Measurements from ENCODE around the gene SORCS2.

The SORCS2 gene

DNA sequence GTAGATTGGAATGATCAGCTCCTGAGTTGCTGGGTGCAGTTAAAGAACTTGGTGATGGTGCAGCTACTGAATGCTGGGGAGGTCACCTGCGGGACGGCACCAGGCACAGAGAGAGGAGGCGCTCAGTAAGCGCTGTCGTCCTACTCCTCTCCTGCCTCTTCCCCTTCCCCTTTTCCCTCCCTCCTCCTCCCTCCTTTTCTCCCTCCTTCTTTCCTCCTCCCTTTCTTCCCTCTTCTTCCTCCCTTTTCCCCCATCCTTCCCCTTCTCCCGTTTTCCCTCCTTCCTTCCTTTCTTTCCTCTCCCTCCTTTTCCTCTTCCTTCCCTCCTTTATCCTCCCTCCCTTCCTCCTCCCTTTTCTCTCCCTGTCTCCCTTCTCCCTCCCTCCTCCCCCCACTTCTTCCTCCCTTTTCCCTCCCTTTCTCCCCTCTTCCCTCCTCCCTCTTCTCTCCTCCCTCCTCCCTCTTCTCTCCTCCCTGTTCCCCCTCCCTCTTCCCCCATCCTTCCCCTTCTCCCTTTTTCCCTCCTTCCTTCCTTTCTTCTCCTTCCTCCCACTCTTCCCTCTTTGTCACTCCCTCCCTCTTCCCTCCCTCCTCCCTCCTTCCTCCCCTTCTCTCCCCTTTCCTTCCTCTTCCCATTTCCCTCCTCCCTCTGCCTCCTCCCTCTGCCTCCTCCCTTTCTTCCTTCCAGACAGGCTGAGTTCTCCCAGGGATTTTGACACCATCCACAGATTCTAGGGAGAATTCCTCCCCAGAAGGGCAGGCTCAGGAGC lies 330.3 kb downstream of the SORCS2 start:
- DNase-seq: no peak

DNA sequence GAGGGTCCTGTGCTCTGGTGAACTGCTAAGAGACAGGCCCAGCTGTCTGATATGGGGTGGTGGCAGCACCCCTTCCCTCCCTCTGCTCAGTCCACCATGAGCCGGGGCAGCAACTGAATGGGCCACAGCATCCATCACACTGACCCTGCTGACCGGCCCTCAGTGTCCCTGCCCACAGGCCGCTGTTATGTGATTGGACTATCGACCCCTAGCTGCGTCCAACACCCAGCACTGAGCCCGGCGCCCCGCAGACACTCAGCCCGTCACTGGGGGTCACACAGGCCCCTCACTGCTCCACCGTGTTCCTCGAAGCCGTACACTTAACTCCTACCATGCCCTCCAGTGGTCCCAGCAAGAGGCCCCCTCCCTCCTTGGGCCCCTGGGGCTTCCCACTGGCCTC lies 331.2 kb downstream of the SORCS2 start:
- no peak for DNase-seq

GRCh38 chr4:7524064-7524682 lies 331.8 kb downstream of the SORCS2 start:
- no peak for DNase-seq

DNA sequence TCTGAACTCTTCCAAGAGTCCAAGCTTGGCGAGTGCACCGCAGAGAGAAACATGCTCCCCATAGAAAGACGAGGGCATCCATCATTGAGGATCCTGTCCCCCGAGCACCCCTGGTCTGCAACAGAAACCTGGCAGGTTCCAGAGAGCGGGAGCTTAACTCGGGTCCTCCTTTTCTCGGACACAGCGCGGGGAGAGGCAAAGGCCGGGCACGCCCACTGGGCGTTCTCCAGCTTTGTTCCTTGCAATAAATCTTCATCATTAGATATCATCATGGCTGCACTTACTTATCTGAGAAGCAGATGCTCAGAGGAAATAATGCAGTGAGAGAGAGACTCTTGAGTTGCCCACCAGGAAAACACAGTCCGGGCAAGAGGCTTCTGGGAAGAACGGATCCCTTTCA lies 332.5 kb downstream of the SORCS2 start:
- no peak for DNase-seq

DNA sequence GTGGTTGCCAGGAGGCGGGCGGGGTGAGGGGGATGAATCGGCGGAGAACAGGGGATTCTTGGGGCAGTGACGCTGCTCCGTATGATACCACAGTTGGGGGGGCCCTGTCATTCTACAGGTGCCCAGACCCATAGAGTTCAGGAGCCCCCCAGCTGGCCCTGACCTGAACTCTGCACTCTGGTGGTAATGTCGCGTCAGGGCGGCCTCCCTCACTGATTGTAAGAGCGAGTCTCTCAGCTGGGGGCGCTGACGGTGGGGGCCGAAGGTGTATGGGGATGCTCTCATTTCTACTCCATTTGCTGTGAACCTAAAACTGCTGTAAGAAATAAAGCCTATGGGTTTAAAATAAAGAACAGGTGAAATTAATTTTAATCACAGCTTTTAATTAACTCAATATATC lies 334.2 kb downstream of the SORCS2 start:
- DNase-seq: no peak

- DNase-seq: no peak
Observed at GRCh38 chr4:7526929-7527535, 334.7 kb downstream of the SORCS2 start.

- DNase-seq: no peak
Observed at GRCh38 chr4:7529368-7530080, 337.2 kb downstream of the SORCS2 start.

GRCh38 chr4:7530082-7530481 lies 337.7 kb downstream of the SORCS2 start:
- no peak for DNase-seq

GRCh38 chr4:7530932-7531639 lies 338.7 kb downstream of the SORCS2 start:
- no peak for DNase-seq

DNA sequence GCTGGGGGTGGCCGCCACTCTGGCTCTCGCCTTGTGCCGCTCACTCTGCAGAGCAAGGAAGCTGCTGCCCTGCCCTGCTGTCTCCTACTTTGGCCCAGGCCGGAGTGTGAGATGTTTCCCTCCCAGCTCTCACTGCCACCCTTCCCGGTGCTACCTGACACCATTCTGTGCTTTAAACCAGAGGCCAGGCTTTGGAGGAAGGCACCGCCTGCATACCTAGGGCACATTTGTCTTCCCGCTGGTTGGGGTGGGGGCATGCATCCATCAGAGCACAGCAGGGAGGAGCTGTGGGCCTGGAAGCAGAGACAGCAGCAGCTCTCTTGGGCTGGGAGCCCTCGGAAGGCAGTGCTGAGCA lies 339.3 kb downstream of the SORCS2 start:
- DNase-seq: no peak

DNA sequence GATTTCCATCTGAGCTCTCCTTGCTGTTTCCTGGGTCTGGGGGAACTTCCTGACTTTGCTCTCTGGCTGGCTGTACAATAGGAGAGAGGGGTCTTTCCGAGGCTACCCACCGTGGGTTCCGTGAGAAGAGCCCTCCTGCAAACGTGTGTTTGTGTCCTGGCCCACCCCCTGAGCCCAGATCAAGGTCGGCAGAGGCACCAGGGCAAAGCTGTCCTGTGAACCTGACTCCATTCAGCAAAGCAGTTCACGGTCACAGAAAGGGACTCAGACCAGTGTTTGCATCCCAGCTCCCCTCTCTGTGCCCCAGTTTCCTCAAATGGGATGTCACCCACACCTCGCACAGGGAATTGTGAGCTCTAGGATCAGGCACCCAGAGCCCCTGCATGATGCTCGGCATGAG lies 339.7 kb downstream of the SORCS2 start:
- no peak for DNase-seq

GRCh38 chr4:7533267-7533666 lies 340.9 kb downstream of the SORCS2 start:
- no peak for DNase-seq

DNA sequence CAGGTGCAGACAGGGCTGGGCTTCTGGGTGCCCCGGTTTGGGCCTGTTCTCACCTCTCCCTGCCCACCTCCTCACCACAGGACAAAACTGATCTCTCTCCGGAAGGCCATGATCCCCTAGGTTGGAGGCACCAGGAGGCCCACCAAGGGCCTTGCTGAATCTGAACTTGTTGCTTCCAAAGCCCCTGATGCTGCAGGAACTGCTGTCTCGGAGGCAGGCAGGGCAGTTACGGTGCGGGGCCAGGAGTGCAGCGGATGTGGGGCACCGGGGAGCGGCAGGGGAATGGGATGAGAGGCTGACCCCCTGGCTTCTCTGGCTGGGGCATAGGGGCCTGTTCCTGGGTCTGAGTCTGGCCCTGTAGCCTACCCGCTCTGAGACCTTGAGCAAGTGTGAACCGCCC lies 342.8 kb downstream of the SORCS2 start:
- no peak for DNase-seq

DNA sequence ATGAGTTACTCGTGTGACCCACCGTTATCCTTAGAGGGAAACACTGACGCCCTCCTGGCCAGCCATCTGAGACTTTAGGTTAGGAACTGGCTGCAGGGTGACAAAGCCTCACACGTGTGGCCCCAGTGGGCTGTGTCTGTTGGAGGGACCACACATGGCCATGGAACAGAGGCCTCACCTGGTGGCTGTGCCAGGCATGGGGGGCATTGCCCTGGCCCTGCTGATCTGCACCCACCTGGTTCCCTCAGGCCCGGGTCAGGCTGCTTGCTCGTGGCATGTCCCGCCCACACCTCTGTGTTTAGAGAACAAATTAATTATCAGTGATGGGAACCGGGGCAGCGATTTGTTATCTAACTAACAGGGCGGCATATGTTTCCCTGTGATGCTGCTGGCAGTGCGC lies 343.3 kb downstream of the SORCS2 start:
- no peak for DNase-seq

DNA sequence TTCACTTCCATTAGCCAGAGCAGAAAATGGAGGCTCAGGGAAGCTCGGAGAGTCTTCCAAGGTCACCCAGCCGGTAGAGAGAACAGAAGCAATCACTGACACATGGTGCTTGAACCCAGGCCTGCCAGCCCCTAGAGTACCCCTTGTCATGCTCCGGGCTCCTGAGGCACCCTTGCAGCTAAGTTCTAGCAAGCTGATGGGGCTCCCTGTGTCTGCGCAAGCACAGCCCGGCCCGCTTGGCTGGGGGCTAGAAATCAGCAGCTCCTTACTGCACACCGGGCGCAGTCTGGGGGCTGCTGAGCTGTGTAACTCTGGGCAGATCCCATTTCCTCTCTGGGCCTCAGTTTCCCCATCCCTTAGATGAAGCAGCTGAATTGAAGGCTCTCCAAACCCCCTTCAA lies 344.5 kb downstream of the SORCS2 start:
- no peak for DNase-seq

DNA sequence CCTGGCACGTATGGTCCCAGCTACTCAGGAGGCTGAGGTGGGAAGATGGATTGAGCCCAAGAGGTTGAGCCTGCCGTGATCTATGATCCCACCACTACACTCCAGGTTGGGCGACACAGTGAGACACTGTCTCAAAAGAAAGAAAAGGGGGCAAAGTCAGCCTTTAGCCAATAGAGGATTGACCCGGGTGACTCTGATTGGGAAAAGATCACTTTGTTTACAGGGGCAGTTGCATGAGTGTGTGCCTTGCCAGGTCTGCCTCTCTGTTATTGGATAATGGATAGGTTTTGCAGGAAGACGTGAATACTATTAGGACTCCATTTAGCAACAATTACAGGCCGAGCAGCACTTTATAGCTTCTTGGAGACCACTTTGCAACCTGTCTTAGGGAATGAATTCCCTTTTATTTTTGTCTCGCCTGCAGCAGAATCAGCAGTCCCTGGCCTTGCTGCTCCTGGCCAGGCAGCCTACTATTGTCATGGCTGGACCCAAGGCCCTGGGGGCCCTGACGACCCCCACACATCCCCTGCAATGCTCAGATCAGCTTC lies 345.6 kb downstream of the SORCS2 start:
- no peak for DNase-seq

- DNase-seq: no peak
Observed at GRCh38 chr4:7538518-7538917, 346.2 kb downstream of the SORCS2 start.

DNA sequence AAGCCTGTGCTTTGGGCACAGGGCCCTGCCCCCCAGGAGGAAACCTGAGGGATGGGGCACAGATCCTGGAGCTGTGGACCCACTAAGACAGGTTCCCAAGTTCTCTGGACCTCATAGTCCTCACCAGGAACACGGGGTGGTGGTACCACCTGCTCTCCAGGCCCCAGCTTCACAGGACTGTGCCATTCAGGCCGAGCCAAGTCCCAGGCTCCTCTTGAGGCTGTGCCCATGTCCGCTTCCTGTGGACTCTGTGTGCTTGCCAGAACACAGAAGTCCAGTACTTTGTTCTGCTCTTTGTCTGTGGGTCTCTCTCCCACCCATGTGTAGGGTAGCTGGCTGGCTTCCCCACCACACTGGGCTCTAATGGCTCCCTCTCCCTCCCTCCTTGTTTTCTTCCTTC lies 346.8 kb downstream of the SORCS2 start:
- no peak for DNase-seq

GRCh38 chr4:7539659-7540058 lies 347.3 kb downstream of the SORCS2 start:
- peak; percentile 21 for DNase-seq

DNA sequence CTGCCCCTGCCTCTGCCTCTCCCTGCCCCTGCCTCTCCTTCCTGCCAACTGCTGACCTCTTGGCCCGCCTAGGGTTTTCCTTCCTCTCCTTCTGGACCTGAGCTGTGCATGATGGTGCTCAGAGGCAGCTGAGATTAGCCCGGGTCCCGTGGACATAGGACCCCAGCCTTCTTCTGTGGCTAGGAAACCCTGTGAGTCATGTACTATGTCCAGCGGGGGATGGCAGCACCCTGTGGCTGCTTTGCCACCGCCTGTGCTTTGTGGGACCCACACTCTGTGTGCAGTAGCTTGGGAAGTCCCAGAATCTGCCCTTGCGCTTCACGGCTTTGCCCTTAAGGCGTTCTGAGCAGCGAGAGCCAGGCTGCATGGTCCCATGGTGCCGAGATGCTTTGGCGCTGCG lies 347.9 kb downstream of the SORCS2 start:
- DNase-seq: no peak

GRCh38 chr4:7540654-7541413 lies 348.5 kb downstream of the SORCS2 start:
- no peak for DNase-seq

DNA sequence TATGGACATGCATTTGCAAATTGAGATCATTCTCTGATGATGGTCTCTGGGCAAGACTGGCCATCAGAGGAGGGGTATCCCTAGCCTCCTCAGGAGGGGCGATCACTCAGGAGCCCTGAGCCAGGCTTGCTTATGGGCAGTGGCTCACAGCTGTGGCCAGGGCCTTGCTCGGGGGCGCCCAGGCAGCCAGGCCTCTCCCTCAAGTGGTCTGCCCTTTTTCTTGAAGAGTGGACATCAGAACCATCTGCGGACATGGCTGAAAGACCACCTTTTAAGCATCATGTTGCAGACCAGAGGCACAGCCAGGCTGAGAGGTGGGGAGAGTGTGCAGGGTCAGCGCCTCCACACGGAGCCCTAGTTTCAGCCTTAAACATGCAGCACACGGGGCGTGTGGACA lies 349.1 kb downstream of the SORCS2 start:
- no peak for DNase-seq
